ENCODE results near the gene EIF4H.
"Not testable (repeated sequence)": the region's sequence is repeated elsewhere in the genome, so short reads cannot be mapped to it uniquely, and the experiment has no call there.

EIF4H gene

GRCh38 chr7:74206052-74206451 lies 31.9 kb downstream of the EIF4H start:
- not testable (repeated sequence) for H3K4me2 ChIP-seq (ENCODE audit: low read length); H3K36me3 ChIP-seq (ENCODE audit: insufficient read depth, low read length); H3K4me3 ChIP-seq (ENCODE audit: low read length); H3K9ac ChIP-seq (ENCODE audit: low read depth, low read length); H3K9me3 ChIP-seq (replicated peaks; ENCODE audit: low read length); H3K27me3 ChIP-seq (ENCODE audit: control insufficient read depth, insufficient read depth, low read length)
- peaks cover 18% of the 10 kb centered on the region for H3K4me1 ChIP-seq (ENCODE audit: control insufficient read depth, insufficient read depth, low read length)

- Histone ChIP-seq H3K36me3 (ENCODE audit: insufficient read depth, low read length) (no peaks in the 10 kb centered on the region), H3K4me1 (ENCODE audit: control insufficient read depth, insufficient read depth, low read length) (peaks cover 23% of the 10 kb centered on the region), H3K27me3 (ENCODE audit: control insufficient read depth, insufficient read depth, low read length) (no peaks in the 10 kb centered on the region), H3K4me3 (ENCODE audit: low read length) (peak overlapping the region; percentile 62), H3K9ac (ENCODE audit: low read depth, low read length) (no peak overlapping the region), H3K9me3 (replicated peaks; ENCODE audit: low read length) (no peaks in the 10 kb centered on the region), H3K4me2 (ENCODE audit: low read length) (peak overlapping the region; percentile 82)
Measured at GRCh38 chr7:74206589-74207120, 32.5 kb downstream of the EIF4H start.

- H3K4me3 ChIP-seq (ENCODE audit: low read length), result no peak overlapping the region
- H3K4me1 ChIP-seq (ENCODE audit: control insufficient read depth, insufficient read depth, low read length), result peaks cover 25% of the 10 kb centered on the region
- no peaks in the 10 kb centered on the region for H3K27me3 ChIP-seq (ENCODE audit: control insufficient read depth, insufficient read depth, low read length)
- no peak overlapping the region for H3K9ac ChIP-seq (ENCODE audit: low read depth, low read length)
- H3K4me2 ChIP-seq (ENCODE audit: low read length), result no peak overlapping the region
- H3K36me3 ChIP-seq (ENCODE audit: insufficient read depth, low read length), result no peaks in the 10 kb centered on the region
- H3K9me3 ChIP-seq (replicated peaks; ENCODE audit: low read length), result no peaks in the 10 kb centered on the region
Measured at GRCh38 chr7:74207586-74207985, 33.4 kb downstream of the EIF4H start.

- peaks cover 25% of the 10 kb centered on the region for H3K4me1 ChIP-seq (ENCODE audit: control insufficient read depth, insufficient read depth, low read length)
- H3K27me3 ChIP-seq (ENCODE audit: control insufficient read depth, insufficient read depth, low read length); H3K36me3 ChIP-seq (ENCODE audit: insufficient read depth, low read length); H3K4me3 ChIP-seq (ENCODE audit: low read length); H3K9me3 ChIP-seq (replicated peaks; ENCODE audit: low read length); H3K9ac ChIP-seq (ENCODE audit: low read depth, low read length); H3K4me2 ChIP-seq (ENCODE audit: low read length): not testable (repeated sequence)
Measured at GRCh38 chr7:74208241-74208640, 34.1 kb downstream of the EIF4H start.

DNA sequence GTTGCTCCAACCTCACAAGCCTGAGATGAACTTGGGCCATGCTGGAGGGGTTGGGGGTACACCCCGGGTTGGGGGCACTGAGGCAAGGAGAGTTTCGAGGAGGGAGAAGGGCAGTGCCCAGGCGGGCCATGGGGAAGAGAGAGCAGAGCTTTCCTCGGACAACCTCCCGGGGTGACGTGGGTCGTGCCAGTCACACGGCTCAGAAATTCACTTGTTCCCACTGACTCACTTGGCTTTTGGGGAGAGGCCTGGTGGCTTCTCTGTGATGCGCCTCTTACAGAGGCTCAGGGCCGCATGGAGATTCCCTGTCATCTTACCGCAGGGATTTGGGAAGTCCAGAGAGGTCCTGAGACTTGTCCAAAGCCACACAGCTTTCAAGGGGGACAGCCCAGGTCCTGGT lies 38.5 kb downstream of the EIF4H start:
- Histone ChIP-seq H3K4me1 (ENCODE audit: control insufficient read depth, insufficient read depth, low read length) (peaks cover 25% of the 10 kb centered on the region), H3K4me2 (ENCODE audit: low read length) (no peak overlapping the region), H3K27me3 (ENCODE audit: control insufficient read depth, insufficient read depth, low read length) (no peaks in the 10 kb centered on the region), H3K4me3 (ENCODE audit: low read length) (no peak overlapping the region), H3K9me3 (replicated peaks; ENCODE audit: low read length) (no peaks in the 10 kb centered on the region), H3K9ac (ENCODE audit: low read depth, low read length) (no peak overlapping the region), H3K36me3 (ENCODE audit: insufficient read depth, low read length) (no peaks in the 10 kb centered on the region)

- peaks cover 17% of the 10 kb centered on the region for H3K4me1 ChIP-seq (ENCODE audit: control insufficient read depth, insufficient read depth, low read length)
- H3K4me3 ChIP-seq (ENCODE audit: low read length), result no peak overlapping the region
- no peaks in the 10 kb centered on the region for H3K36me3 ChIP-seq (ENCODE audit: insufficient read depth, low read length)
- no peaks in the 10 kb centered on the region for H3K9me3 ChIP-seq (replicated peaks; ENCODE audit: low read length)
- no peak overlapping the region for H3K9ac ChIP-seq (ENCODE audit: low read depth, low read length)
- no peaks in the 10 kb centered on the region for H3K27me3 ChIP-seq (ENCODE audit: control insufficient read depth, insufficient read depth, low read length)
- H3K4me2 ChIP-seq (ENCODE audit: low read length), result no peak overlapping the region
Measured at GRCh38 chr7:74214816-74215630, 40.9 kb downstream of the EIF4H start.

GRCh38 chr7:74215921-74216320 lies 41.8 kb downstream of the EIF4H start:
- no peaks in the 10 kb centered on the region for H3K36me3 ChIP-seq (ENCODE audit: insufficient read depth, low read length)
- no peak overlapping the region for H3K4me3 ChIP-seq (ENCODE audit: low read length)
- no peaks in the 10 kb centered on the region for H3K9me3 ChIP-seq (replicated peaks; ENCODE audit: low read length)
- H3K4me2 ChIP-seq (ENCODE audit: low read length), result no peak overlapping the region
- H3K27me3 ChIP-seq (ENCODE audit: control insufficient read depth, insufficient read depth, low read length), result no peaks in the 10 kb centered on the region
- H3K9ac ChIP-seq (ENCODE audit: low read depth, low read length), result no peak overlapping the region
- H3K4me1 ChIP-seq (ENCODE audit: control insufficient read depth, insufficient read depth, low read length), result peaks cover 9% of the 10 kb centered on the region

GRCh38 chr7:74216361-74216761 lies 42.2 kb downstream of the EIF4H start:
- Histone ChIP-seq H3K4me1 (ENCODE audit: control insufficient read depth, insufficient read depth, low read length) (peaks cover 5% of the 10 kb centered on the region), H3K9ac (ENCODE audit: low read depth, low read length) (no peak overlapping the region), H3K36me3 (ENCODE audit: insufficient read depth, low read length) (no peaks in the 10 kb centered on the region), H3K27me3 (ENCODE audit: control insufficient read depth, insufficient read depth, low read length) (no peaks in the 10 kb centered on the region), H3K4me3 (ENCODE audit: low read length) (no peak overlapping the region), H3K9me3 (replicated peaks; ENCODE audit: low read length) (no peaks in the 10 kb centered on the region), H3K4me2 (ENCODE audit: low read length) (no peak overlapping the region)

DNA sequence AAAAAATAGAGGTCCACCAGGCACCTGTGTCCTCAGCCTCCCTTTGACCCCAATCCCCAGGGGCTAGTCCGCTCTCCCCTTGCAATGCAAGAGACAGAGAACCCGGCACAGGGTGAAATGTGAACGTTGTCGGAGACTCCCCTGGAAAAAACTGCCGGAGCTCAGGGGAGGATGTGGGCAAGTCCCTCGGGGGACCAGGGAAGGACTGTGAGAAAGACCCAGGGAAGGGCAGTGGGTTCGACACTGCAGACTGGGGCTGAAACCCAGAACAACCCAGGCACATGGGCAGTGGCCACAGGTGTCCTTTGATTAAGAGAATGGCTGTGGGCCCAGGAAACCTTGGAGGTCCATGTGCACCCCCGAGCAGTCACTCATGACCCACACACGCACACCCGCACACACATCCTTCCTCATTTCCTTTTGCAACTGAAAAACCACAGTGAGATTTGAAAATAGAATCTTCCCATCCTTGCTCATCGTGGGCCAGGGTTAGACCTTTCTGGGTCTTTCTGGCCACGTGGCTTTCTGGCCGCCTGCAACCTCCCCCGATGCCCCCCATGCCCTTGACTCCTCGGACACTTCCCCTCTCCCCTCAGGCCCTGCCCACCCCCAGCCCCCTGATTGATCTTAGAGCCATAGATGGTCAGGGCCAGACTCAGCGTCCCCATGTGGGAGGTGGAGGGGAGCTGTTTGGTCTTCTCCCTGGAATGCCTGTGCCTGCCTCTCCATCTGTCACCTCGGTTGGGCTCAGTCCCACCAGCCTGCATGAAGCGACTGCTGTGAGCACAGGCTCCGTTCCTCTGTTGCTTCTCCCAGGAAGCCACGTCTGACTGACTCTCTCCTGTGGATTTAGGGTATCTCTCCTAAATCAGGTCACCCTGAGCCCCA lies 43.5 kb downstream of the EIF4H start:
- Histone ChIP-seq H3K4me2 (ENCODE audit: low read length) (no peak overlapping the region), H3K4me1 (ENCODE audit: control insufficient read depth, insufficient read depth, low read length) (no peaks in the 10 kb centered on the region), H3K4me3 (ENCODE audit: low read length) (no peak overlapping the region), H3K36me3 (ENCODE audit: insufficient read depth, low read length) (no peaks in the 10 kb centered on the region), H3K9me3 (replicated peaks; ENCODE audit: low read length) (no peaks in the 10 kb centered on the region), H3K9ac (ENCODE audit: low read depth, low read length) (no peak overlapping the region), H3K27me3 (ENCODE audit: control insufficient read depth, insufficient read depth, low read length) (no peaks in the 10 kb centered on the region)

GRCh38 chr7:74218343-74218698 lies 44.2 kb downstream of the EIF4H start:
- Histone ChIP-seq H3K36me3 (ENCODE audit: insufficient read depth, low read length) (no peaks in the 10 kb centered on the region), H3K9me3 (replicated peaks; ENCODE audit: low read length) (no peaks in the 10 kb centered on the region), H3K27me3 (ENCODE audit: control insufficient read depth, insufficient read depth, low read length) (no peaks in the 10 kb centered on the region), H3K4me1 (ENCODE audit: control insufficient read depth, insufficient read depth, low read length) (no peaks in the 10 kb centered on the region), H3K4me2 (ENCODE audit: low read length) (no peak overlapping the region), H3K9ac (ENCODE audit: low read depth, low read length) (no peak overlapping the region), H3K4me3 (ENCODE audit: low read length) (no peak overlapping the region)

DNA sequence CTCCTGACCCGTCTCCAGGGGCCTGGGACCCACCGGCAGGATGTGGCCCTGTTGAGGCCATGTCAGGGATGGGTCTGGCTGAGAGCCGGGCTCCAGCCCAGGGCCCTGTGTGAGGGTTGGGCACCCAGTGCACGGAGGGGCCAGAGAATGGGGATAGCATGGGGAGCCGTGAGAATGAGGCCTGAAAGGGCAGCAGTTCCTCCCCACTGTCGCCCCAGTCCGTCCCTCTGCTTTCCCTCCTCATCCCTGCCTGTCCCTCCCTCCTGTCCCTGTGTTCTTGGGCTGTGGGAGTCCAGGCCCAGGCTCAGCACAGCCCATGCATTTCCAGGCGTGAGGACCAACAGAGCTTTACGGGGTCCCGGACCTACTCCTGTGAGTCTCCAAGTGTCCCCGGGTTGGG lies 45.3 kb downstream of the EIF4H start:
- H3K4me3 ChIP-seq (ENCODE audit: low read length), result no peak overlapping the region
- H3K9me3 ChIP-seq (replicated peaks; ENCODE audit: low read length), result no peaks in the 10 kb centered on the region
- no peaks in the 10 kb centered on the region for H3K4me1 ChIP-seq (ENCODE audit: control insufficient read depth, insufficient read depth, low read length)
- H3K4me2 ChIP-seq (ENCODE audit: low read length), result no peak overlapping the region
- no peaks in the 10 kb centered on the region for H3K27me3 ChIP-seq (ENCODE audit: control insufficient read depth, insufficient read depth, low read length)
- H3K36me3 ChIP-seq (ENCODE audit: insufficient read depth, low read length), result no peaks in the 10 kb centered on the region
- H3K9ac ChIP-seq (ENCODE audit: low read depth, low read length), result no peak overlapping the region
